HCT116 (cell line): ENCODE results near the gene TEX10. TPM values are rescaled to one million over a fixed set of nuclear protein-coding genes. Genes with fewer than 3 reads are reported as not detected.

Source experiments
- ATAC-seq: fragments of 200-7000 bp; cut with Tn5 transposase; 2 replicates; pipeline ENCODE4 v1.9.1; 2020; ENCODE audit warnings: mild to moderate bottlenecking, moderate library complexity
- BruUV-seq: library from RNA; stranded (reverse); fragments of 400-500 nt; replicated peaks from 2 replicates; lab custom pipeline; 2021; lab: Mats Ljungman, UMichigan
- CTCF ChIA-PET: fragments of 300-600 bp; sonication (Branson Sonifier 250); formaldehyde crosslinking; loops from one replicate; lab custom pipeline; 2021; ENCODE audit warnings: antibody characterized with exemption; lab: Charles Lee
- POLR2A ChIA-PET: fragments of 300-600, 350-600 bp; sonication (Branson Sonifier 250); formaldehyde crosslinking; loops from one replicate; lab custom pipeline; 2021; ENCODE audit warnings: antibody characterized with exemption; lab: Charles Lee
- RAD21 ChIA-PET, 2 experiments: fragments of 300-600 bp; sonication (Branson Sonifier 250); formaldehyde crosslinking; loops; one replicate each; lab custom pipeline; 2023; ENCODE audit warnings: low total read pairs in 2 of 2; ENCODE audit not compliant: uncharacterized antibody in 2 of 2, unreplicated experiment in 2 of 2, low non-redundant PET in 1 of 2; lab: Charles Lee
- DNase-seq: peaks from one replicate; pipeline ENCODE4 v3.0.0-alpha.2; 2010; ENCODE audit warnings: low read depth, low spot score
- H2AFZ ChIP-seq: fragments of 200-600 bp; shearing (Covaris generic), sonication (generic); 2 replicates; pipeline ENCODE4 v1.6.1; 2017; ENCODE audit warnings: low read depth, mixed run types, mixed read lengths, antibody characterized with exemption, low read length; ENCODE audit not compliant: poor library complexity, severe bottlenecking
- H3K27ac ChIP-seq: 2 replicates; pipeline ENCODE4 v1.5.1; 2012; ENCODE audit warnings: low read depth, low read length
- H3K27me3 ChIP-seq: fragments of 200-600 bp; sonication (generic); 2 replicates; pipeline ENCODE4 v1.6.1; 2016; ENCODE audit warnings: mixed run types, low read length, mixed read lengths; ENCODE audit not compliant: insufficient read depth
- H3K36me3 ChIP-seq, 2 experiments: fragments of 200-500 bp in 1 of 2; fragments of 200-600 bp in 1 of 2; sonication (Bioruptor generic) in 1 of 2; sonication (generic) in 1 of 2; 2 replicates each; pipeline versions ENCODE4 v1.5.1 to v1.6.1; 2014 to 2016; ENCODE audit warnings: low read length in 2 of 2, inconsistent platforms in 1 of 2, mixed read lengths in 1 of 2, mixed run types in 1 of 2; ENCODE audit not compliant: insufficient read depth in 2 of 2, control insufficient read depth in 1 of 2
- H3K4me1 ChIP-seq, 2 experiments: fragments of 200-600 bp in 1 of 2; sonication (generic) in 1 of 2; 2 replicates each; pipeline versions ENCODE4 v1.5.1 to v1.6.1; 2012 to 2017; ENCODE audit warnings: low read length in 2 of 2, inconsistent platforms in 1 of 2, mild to moderate bottlenecking in 1 of 2, mixed read lengths in 1 of 2, mixed run types in 1 of 2, moderate library complexity in 1 of 2; ENCODE audit not compliant: insufficient read depth in 2 of 2, control insufficient read depth in 1 of 2
- H3K4me2 ChIP-seq: fragments of 200-600 bp; sonication (generic); 2 replicates; pipeline ENCODE4 v1.6.1; 2017; ENCODE audit warnings: mixed run types, low read length, mixed read lengths
- H3K4me3 ChIP-seq, 2 experiments: fragments of 200-600 bp in 1 of 2; sonication (generic) in 1 of 2; replicated peaks in 1 of 2; 2 replicates each; pipeline ENCODE4 v1.5.1; 2011 to 2016; ENCODE audit warnings: low read length in 2 of 2, control low read depth in 1 of 2, low read depth in 1 of 2, mild to moderate bottlenecking in 1 of 2, mixed read lengths in 1 of 2, mixed run types in 1 of 2
- H3K79me2 ChIP-seq: fragments of 200-600 bp; sonication (generic); 2 replicates; pipeline ENCODE4 v1.6.1; 2017; ENCODE audit warnings: mild to moderate bottlenecking, mixed run types, low read length, moderate library complexity, mixed read lengths; ENCODE audit not compliant: insufficient read depth
- H3K9ac ChIP-seq: fragments of 200-600 bp; sonication (generic); 2 replicates; pipeline ENCODE4 v1.6.1; 2016; ENCODE audit warnings: low read length, mixed read lengths
- H3K9me2 ChIP-seq: fragments of 200-600 bp; sonication (generic), shearing (Covaris generic); 2 replicates; pipeline ENCODE4 v1.6.1; 2017; ENCODE audit warnings: mixed run types, mild to moderate bottlenecking, moderate library complexity; ENCODE audit not compliant: insufficient read depth
- H3K9me3 ChIP-seq, 2 experiments: fragments of 200-500 bp in 1 of 2; fragments of 200-600 bp in 1 of 2; sonication (Bioruptor generic) in 1 of 2; sonication (generic) in 1 of 2; 2 replicates each; pipeline ENCODE4 v1.6.1; 2014 to 2017; ENCODE audit warnings: low read length in 2 of 2, mixed read lengths in 2 of 2, inconsistent platforms in 1 of 2, low read depth in 1 of 2, mild to moderate bottlenecking in 1 of 2, mixed run types in 1 of 2, moderate library complexity in 1 of 2; ENCODE audit not compliant: control insufficient read depth in 1 of 2, insufficient read depth in 1 of 2
- H4K20me1 ChIP-seq: fragments of 200-600 bp; sonication (generic), shearing (Covaris generic); 2 replicates; pipeline ENCODE4 v1.6.1; 2017; ENCODE audit warnings: mixed run types, mild to moderate bottlenecking, moderate library complexity; ENCODE audit not compliant: insufficient read depth
- ATF3 ChIP-seq: IDR thresholded peaks from 2 replicates; pipeline ENCODE4 v1.6.1; 2012
- CBX3 ChIP-seq: IDR thresholded peaks from 2 replicates; pipeline ENCODE4 v1.6.1; 2012; ENCODE audit warnings: low read depth
- EGR1 ChIP-seq: IDR thresholded peaks from 2 replicates; pipeline ENCODE4 v1.6.1; 2012; ENCODE audit warnings: low read depth
- ELF1 ChIP-seq: IDR thresholded peaks from 2 replicates; pipeline ENCODE4 v1.6.1; 2012; ENCODE audit warnings: low read depth, borderline replicate concordance
- POLR2A ChIP-seq: IDR thresholded peaks from 2 replicates; pipeline ENCODE4 v1.7.0; 2011; ENCODE audit warnings: borderline replicate concordance; ENCODE audit not compliant: insufficient read depth, insufficient read length; ENCODE audit errors: extremely low read depth
- TCF7L2 ChIP-seq: IDR thresholded peaks from 2 replicates; pipeline ENCODE4 v1.7.0; 2011; ENCODE audit warnings: borderline replicate concordance, inconsistent platforms; ENCODE audit not compliant: insufficient read depth, insufficient read length; ENCODE audit errors: extremely low read depth
- ZBTB33 ChIP-seq: IDR thresholded peaks from 2 replicates; pipeline ENCODE4 v1.6.1; 2011; ENCODE audit warnings: mild to moderate bottlenecking, low read length, moderate library complexity; ENCODE audit not compliant: insufficient replicate concordance; ENCODE audit errors: extremely low read depth
- intact Hi-C: fragments of 100-400 bp; cut with micrococcal nuclease; formaldehyde crosslinking; loops from 2 replicates; pipeline ENCODE4 v1.10.0; 2022
- total RNA-seq: library from RNA; stranded (reverse); gene quantifications from one replicate; pipeline ENCODE4 v1.2.1, GENCODE V29; 2021; ENCODE audit not compliant: unreplicated experiment

Gene TEX10
- total RNA-seq, 1 experiment from 2014 or later = 53.0 TPM

- TF ChIP-seq CBX3 = no peak
- ATAC-seq = no peak
- intact Hi-C loops = no loop called here
- peaks cover 0 to 30% of the 10 kb centered on the region in 2 experiments; a peak in 2 of 4 replicates for H3K36me3 ChIP-seq
- BruUV-seq = no TSS peak
- CTCF ChIA-PET = no interaction called here
- H3K79me2 ChIP-seq = no peaks in the 10 kb centered on the region
- H3K4me3 ChIP-seq = no peak overlapping the region
- H4K20me1 ChIP-seq = no peaks in the 10 kb centered on the region
- H3K27ac ChIP-seq = no peak overlapping the region
- RAD21 ChIA-PET = no interaction called here
- 0 out of 4 replicates have a peak, but pooled peaks cover 0 to 5% of the 10 kb centered on the region in 2 experiments for H3K9me3 ChIP-seq
- no peak overlapping the region for H3K9ac ChIP-seq
- POLR2A ChIA-PET = no interaction called here
- no peaks in the 10 kb centered on the region for H3K4me1 ChIP-seq
- DNase-seq = no peak
- H3K27me3 ChIP-seq = no peaks in the 10 kb centered on the region
- H3K9me2 ChIP-seq = no peaks in the 10 kb centered on the region
- no peak overlapping the region for H2AFZ ChIP-seq
- no peak overlapping the region for H3K4me2 ChIP-seq
Measured at GRCh38 chr9:100284247-100284646, 68.5 kb downstream of the TEX10 start.

GRCh38 chr9:100282388-100282719 lies 70.4 kb downstream of the TEX10 start:
- H3K27ac ChIP-seq = no peak overlapping the region
- TF ChIP-seq ELF1 = no peak
- no peak for TF ChIP-seq ATF3
- TF ChIP-seq TCF7L2 = no peak
- no peak for TF ChIP-seq ZBTB33
- TF ChIP-seq EGR1 = no peak
- TF ChIP-seq POLR2A = no peak
- H3K27me3 ChIP-seq = no peaks in the 10 kb centered on the region
- peaks cover 0 to 22% of the 10 kb centered on the region in 2 experiments; a peak in 2 of 4 replicates for H3K36me3 ChIP-seq
- H4K20me1 ChIP-seq = no peaks in the 10 kb centered on the region
- DNase-seq (no peak), ATAC-seq (no peak)
- no peaks in the 10 kb centered on the region for H3K4me1 ChIP-seq
- H3K9me3 ChIP-seq = 0 out of 4 replicates have a peak, but pooled peaks cover 0 to 5% of the 10 kb centered on the region in 2 experiments
- H3K79me2 ChIP-seq = no peaks in the 10 kb centered on the region
- no peak overlapping the region for H2AFZ ChIP-seq
- no TSS peak for BruUV-seq
- ChIA-PET POLR2A (no interaction called here), CTCF (no interaction called here), RAD21 (no interaction called here)
- H3K4me3 ChIP-seq = no peak overlapping the region
- intact Hi-C loops = no loop called here
- no peak overlapping the region for H3K4me2 ChIP-seq
- H3K9me2 ChIP-seq = no peaks in the 10 kb centered on the region
- H3K9ac ChIP-seq = no peak overlapping the region
